Testis (tissue), 2 donors: ENCODE data around the gene ALOX15B.

Source experiments
- POLR2A ChIP-seq: fragments of 450-650 bp; IDR thresholded peaks from one replicate; pipeline ENCODE4 v1.6.1; 2017; ENCODE audit warnings: antibody characterized with exemption, mild to moderate bottlenecking, moderate library complexity
- TF ChIP-seq, protein P1 (sequence below), 3 experiments: fragments of 450-650 bp in 2 of 3; fragments of 200-600 bp in 1 of 3; sonication (generic) in 1 of 3; IDR thresholded peaks; one replicate each; pipeline ENCODE4 v1.5.1; 2016 to 2019; ENCODE audit warnings: antibody characterized with exemption in 3 of 3, mild to moderate bottlenecking in 2 of 3, moderate library complexity in 1 of 3

DNA sequence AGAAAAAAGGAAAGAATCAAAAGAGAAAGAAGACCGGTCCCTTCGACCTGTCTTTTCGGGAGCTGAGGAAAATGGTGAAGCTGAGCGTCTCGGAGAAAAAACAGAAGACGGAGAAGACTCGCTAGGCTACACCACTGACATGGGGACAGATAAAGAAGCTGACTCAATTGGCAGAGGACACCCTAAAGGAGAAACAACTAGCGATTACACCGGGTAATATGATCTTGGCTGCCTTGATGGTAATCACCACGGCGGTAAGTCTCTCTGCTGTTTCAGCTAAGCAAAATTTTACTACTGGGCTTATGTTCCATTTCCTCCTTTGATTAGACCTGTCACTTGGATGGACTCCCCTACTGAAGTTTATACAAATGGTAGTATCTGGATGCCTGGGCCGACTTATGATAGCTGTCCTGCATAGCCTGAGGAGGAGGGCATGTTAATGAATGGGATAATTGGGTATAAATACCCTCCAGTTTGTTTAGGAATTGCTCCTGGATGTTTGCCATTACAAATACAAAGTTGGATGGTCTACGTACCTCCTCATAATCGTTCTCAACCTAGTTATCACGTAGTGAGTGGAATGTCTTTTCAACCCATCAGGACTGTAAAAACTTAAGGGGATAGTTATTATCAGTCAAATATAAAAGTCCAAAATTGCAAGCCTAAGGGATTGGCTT is 24.1 kb downstream of the ALOX15B start:
- TF ChIP-seq, protein P1, sequence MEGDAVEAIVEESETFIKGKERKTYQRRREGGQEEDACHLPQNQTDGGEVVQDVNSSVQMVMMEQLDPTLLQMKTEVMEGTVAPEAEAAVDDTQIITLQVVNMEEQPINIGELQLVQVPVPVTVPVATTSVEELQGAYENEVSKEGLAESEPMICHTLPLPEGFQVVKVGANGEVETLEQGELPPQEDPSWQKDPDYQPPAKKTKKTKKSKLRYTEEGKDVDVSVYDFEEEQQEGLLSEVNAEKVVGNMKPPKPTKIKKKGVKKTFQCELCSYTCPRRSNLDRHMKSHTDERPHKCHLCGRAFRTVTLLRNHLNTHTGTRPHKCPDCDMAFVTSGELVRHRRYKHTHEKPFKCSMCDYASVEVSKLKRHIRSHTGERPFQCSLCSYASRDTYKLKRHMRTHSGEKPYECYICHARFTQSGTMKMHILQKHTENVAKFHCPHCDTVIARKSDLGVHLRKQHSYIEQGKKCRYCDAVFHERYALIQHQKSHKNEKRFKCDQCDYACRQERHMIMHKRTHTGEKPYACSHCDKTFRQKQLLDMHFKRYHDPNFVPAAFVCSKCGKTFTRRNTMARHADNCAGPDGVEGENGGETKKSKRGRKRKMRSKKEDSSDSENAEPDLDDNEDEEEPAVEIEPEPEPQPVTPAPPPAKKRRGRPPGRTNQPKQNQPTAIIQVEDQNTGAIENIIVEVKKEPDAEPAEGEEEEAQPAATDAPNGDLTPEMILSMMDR (IDR thresholded peaks at IDR 0.05), result no peak
- TF ChIP-seq POLR2A, result no peak
